GM23248 (cell line): ENCODE data around the gene SLC36A3.
"Not testable (repeated sequence)": the region's sequence is repeated elsewhere in the genome, so short reads cannot be mapped to it uniquely, and the experiment has no call there.

Experiments
- EZH2 ChIP-seq: fragments of 200-600 bp; sonication (generic); IDR thresholded peaks from 2 replicates; pipeline ENCODE4 v1.6.1; 2018; ENCODE audit warnings: antibody characterized with exemption, mild to moderate bottlenecking; ENCODE audit not compliant: insufficient read depth, poor library complexity, severe bottlenecking
- EZH2phosphoT487 ChIP-seq: fragments of 200-600 bp; sonication (generic); IDR thresholded peaks from 2 replicates; pipeline ENCODE4 v1.6.1; 2018; ENCODE audit warnings: antibody characterized with exemption, moderate library complexity, mild to moderate bottlenecking, low read depth; ENCODE audit not compliant: insufficient read depth

DNA sequence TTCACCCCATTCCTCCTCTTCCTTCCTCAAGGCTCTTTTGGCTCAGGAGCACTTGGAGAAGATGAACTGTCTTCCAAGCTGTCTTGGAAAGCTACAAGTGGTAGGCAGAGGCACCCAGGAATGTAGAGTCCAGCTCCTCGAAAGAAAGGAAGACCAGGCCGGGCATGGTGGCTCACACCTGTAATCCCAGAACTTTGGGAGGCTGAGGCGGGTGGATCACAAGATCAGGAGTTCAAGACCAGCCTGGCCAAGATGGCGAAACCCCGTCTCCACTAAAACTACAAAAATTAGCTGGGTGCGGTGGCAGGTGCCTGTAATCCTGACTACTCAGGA is 68.4 kb downstream of the SLC36A3 start:
- not testable (repeated sequence) for TF ChIP-seq EZH2, EZH2phosphoT487
